NCI-H1092 (cell line): ENCODE measurements around the gene RELT.

ENCODE experiments used
- DNase-seq: peaks from one replicate; lab custom pipeline; 2025; lab: John Stamatoyannopoulos, UW

The RELT gene

DNA sequence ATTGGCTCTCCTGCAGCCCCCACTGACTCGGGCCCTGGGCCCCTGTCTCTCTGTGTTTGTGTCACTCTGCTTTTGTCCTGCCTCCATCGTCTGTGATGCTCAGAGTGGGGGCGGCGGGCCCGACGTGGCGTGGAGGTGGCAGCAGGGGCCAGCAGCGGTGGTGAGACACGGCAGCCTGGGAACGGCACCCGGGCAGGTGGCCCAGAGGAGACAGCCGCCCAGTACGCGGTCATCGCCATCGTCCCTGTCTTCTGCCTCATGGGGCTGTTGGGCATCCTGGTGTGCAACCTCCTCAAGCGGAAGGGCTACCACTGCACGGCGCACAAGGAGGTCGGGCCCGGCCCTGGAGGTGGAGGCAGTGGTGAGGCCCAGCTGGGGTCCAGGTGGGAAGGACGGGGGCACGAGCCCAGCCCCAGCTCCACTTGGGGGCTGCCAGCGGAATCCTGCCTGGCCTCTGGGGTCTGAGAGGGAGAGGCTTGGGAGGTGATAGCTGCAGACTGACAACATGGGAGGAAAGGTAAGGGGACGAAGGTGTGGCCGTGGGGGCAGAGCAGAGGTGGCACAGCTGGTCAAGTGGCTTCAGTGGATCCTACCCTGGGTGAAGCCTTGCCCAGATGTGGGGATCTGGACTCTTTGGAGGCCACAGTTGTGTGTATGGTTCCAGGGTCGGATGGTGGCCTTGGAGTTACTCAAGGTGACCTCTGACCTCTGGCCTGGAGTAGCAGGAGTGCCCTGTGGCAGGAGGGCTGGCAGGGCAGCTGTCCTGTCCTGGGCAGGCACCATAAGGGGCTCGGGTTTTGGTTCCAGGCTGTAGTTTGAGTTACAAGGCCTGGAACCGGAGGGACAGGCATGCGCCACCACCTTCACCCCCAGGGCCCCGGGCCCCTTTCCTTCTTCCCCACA lies 16.2 kb downstream of the RELT start:
- no peak for DNase-seq

DNA sequence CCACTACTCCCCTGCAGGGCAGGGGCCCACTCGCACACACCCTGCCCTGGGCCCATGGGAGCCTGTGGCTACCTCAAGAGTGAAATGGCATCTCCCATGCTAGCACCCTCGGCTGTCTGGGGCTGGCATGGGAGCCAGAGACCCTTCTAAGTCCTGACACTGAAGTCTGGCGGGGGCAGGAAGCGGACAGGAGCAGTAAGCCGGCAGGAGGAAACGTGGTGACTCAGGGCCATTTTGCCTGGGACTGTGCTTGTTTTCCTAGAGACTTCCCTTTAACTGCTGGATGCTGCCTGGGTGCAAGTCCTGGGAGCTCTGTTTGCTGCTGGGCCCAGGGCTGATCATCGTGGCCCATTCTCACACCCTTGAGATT lies 16.8 kb downstream of the RELT start:
- no peak for DNase-seq

DNA sequence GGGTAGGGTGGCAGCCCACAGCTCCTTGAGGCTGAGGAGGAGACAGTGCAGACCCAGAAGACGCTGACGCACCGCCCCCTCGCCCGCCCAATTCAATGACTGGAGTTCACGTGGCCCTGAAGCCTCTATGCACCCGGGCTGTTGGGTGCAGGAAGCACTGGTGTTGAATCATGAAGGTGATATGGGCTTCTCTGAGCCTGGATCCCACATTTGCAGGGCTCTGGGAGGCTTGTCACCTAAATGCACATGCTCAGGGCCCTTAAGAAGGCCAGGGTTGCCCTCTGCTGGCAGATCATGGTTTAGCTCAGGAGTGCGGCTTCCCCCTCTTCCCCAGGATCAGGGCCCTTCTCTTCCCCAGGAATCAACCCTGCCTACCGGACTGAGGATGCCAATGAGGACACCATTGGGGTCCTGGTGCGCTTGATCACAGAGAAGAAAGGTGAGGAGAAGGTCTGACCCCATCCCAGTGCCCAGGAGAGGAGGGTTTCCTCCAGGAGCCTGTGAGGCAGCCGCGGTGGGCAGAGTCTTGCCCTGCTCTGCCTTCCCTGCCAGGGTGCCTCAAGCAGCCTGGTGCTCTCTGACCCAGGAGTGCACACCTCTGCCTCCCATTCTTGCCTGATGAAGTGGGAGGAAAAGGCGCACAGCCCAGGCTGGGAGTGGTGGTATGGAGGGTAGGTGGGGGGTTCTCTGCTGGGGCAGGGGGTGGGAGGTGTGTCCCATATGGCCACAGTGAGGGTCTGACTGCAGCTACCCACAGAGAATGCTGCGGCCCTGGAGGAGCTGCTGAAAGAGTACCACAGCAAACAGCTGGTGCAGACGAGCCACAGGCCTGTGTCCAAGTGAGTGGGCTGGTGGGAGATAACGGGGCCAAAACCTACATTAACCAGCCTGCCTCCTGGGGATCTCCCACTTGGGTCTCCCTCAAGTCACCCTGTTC lies 17.5 kb downstream of the RELT start:
- DNase-seq = peak; percentile 67

DNA sequence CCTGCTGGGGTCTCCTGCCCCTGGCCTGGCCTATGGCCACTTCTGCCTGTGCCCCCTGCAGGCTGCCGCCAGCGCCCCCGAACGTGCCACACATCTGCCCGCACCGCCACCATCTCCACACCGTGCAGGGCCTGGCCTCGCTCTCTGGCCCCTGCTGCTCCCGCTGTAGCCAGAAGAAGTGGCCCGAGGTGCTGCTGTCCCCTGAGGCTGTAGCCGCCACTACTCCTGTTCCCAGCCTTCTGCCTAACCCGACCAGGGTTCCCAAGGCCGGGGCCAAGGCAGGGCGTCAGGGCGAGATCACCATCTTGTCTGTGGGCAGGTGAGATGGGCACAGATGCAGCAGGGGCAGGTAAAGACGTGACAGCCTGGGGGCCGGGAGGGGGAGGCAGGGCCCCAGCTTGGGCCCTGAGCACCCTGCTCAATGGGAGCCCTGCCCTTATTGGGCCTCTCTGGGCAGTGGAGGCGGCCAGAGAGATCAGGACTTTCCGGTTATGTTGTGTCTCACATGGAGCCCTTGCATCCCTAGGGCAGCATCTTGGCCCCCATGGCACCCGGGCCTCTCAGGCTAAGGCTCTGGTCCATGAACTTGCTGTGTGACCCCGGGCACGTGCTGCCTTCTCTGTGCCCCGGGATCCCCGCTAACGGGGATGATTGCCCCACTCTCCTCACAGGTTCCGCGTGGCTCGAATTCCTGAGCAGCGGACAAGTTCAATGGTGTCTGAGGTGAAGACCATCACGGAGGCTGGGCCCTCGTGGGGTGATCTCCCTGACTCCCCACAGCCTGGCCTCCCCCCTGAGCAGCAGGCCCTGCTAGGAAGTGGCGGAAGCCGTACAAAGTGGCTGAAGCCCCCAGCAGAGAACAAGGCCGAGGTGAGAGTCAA lies 18.5 kb downstream of the RELT start:
- DNase-seq = no peak

DNA sequence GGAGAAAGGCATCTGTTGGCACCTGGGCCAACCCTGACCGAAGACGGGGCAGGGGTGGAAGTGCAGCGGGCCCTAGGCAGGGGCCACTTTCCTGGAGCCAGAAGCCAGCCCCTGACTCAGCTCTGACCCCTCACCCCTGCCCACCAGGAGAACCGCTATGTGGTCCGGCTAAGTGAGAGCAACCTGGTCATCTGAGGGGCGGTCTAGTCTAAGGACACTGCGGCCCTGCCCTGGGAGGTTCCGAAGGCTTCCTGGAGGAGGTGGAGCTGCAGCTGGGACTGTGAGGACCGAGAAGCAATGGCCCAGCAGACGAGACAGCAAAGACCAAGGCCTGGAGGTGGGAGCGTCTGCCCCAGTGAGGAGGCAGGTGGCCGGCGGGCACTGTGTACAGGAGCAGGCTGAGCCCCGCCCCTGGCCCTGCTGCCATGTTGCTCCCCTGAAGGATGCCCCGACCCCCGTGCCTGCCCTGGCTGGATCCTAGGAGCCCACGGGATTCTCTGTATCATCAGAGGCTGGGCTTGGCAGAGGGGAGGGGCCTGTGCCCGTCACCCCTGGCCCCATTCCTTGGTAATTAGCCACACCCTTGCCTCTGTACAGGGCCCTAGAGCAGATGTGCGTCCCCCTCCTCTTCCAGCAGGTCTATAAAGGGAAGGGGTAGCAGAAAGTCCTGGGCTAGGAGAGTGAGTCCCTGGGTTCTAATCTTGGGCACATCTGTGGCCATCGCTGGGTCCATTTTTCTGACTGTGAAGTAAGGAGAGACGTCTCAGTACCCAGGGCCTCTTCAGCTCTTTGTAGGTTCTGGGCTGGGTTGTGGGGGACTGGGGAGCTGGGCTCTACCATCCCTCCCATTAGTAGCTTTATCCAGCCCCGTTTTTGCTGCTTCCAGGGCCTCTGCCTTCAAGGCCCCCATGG lies 19.4 kb downstream of the RELT start:
- no peak for DNase-seq

- DNase-seq = no peak
Observed at GRCh38 chr11:73396251-73396930, 20.2 kb downstream of the RELT start.

- DNase-seq = no peak
Observed at GRCh38 chr11:73396985-73397384, 20.8 kb downstream of the RELT start.

DNA sequence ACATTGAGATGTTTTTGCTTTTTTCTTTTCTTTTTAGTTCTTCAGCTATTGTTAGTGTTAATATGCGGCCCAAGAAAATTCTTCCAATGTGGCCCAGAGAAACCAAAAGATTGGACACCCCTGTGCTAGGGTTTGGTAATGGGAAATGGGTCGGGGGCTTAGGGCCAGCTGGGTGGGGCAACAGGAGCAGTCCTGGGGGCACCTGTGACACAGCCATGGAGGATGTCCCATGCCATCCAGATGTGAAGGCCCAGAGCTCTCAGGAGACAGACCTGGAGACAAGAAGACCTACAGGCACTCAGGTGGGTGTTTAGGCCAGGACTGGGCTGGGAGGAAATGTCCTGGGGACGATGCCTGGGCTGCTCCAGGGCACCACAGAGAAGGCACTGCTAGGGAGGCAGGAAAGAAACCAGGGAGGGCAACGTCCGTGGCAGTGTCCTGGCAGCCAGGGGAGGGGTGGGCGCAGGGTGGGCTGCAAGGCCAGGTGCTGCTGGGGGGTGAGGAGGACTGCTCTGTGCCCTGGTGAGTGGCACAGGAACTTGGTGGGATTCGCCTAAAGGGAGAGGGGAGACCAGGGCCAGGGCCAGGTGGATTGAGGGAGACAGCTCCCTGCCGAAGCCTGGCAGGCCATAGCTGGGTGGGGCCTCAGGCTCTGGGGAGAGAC lies 21.4 kb downstream of the RELT start:
- no peak for DNase-seq

DNA sequence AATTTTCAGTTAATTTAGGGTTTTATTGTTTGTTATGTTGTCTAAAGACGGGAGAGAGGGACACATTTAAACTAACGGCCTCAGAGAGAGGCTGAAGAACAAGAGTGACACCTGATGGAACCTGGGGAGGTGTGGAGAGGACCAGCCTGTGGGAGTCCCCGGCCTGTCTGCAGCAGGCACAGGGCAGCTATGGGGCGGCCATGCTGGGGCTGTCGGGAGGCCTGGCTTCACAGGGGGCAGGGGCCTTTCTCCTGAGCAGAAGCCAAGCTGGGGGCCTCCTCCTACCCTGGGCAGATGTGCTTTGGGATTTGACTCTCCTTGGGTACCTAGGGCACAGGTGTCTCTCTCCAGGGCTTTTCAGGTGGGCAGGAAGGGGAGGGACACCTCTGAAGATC lies 21.9 kb downstream of the RELT start:
- no peak for DNase-seq

GRCh38 chr11:73398721-73399120 lies 22.5 kb downstream of the RELT start:
- DNase-seq = no peak

GRCh38 chr11:73399159-73399590 lies 23.0 kb downstream of the RELT start:
- DNase-seq = no peak

- no peak for DNase-seq
Observed at GRCh38 chr11:73399636-73400035, 23.4 kb downstream of the RELT start.

DNA sequence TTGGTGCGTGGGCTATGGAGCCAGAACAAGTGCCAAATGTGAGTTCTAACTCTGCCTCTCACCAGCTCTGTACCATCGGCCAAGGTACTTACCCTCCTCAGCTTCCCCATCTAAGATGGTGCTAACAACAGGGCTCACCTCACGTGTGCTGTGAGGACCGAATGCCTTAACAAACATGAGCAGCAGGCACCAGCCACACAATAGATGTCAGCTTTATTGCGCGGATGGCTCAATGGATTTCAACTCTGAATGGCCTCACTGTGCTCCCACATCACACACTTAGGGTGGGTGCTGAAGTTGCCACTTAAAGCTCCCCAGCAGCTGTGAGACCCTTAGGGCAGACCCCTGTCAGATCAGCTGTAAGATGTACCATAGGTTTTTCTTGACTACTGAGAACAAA lies 24.1 kb downstream of the RELT start:
- no peak for DNase-seq

DNA sequence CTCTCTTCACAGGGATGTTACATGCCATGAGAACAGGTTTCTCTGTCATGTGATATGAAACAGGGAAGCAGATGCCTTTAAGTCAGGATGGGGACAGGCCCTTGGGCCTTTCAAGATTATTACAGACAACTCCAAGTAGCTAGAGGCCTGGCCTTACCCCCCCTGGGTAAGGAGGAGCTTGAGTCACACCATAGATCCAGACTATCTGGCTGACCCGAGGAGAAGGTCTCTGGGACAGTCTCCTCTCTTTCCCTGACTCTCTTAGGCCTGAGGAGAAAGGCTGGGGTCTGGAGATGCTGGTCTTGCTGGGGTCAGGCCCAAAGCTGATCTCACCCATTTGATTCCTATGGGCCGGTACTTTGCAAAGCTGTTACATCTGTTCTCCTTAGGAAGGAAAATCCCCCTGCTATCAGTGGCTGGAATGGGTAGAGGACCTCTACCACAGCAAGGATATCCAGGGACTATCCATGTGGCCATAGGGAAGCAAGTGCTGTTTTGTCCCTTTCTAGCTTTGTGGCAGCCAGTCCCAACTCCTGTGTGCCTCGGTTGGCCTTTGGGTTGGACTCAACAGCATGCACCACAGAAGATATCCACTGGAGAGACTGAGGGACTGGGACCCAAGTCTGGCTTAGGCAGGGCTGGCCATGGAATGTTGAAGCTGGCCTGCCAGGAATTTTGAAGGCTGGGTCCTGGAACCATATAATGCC lies 25.2 kb downstream of the RELT start:
- no peak for DNase-seq

DNA sequence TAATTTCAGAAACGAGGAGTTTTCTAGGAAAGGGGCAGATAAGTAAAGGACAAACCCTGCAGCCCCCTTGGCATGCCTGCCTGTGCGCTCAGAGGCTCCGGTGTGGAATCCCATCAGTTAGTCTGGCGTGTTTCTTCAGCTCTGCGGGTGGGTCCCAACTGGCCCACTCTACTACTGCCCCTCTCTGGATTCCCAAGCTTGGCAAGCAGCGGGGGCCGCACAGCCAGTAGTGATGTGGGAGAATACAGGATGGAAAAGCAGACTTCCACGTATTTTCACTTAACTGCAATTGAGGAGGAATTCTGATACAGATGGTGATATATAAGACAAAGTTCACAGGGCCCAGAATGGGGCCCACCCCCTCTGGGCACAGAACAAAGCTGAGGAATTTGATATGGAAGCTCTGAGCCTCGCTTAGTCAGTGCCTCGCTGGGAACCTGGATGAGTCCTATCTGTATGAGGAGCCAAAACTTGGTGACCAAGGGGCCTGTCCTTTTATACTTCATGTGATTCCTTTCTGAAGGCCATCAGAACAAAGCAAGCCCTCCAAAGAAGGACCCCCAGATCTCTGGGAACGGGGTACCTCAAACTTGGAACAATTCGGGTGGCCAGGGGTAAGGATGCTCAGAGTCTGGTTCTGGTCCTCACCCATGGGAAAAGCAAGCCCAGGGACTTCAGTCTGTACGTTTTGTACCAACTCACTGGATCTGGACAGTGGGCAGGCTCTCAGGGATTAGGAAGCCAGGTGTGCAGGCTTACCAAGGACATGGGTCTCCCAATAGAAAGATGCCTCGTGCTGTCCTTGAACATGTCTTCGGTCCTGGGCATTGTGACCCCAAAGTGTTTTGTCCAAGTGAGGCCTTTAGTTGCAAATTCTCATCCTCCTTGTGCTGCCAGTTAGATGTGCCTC lies 26.0 kb downstream of the RELT start:
- DNase-seq = no peak

DNA sequence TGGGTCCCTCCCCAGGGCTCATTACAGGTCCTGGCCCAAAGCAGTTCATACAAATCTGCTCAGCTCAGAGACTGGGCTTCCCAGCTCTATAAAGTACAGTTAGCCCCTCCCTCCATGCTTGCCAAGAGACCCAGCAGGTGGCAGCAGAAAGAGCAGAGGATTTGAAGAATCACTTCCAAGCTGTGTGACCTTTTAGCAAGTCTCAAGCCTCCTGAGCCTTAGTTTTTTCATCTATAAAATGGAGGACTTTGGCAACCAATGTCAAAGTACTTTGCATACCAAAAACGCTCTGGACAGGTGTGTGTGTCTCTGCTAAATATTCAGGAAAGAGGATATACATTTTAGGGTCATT lies 26.6 kb downstream of the RELT start:
- DNase-seq = no peak

DNA sequence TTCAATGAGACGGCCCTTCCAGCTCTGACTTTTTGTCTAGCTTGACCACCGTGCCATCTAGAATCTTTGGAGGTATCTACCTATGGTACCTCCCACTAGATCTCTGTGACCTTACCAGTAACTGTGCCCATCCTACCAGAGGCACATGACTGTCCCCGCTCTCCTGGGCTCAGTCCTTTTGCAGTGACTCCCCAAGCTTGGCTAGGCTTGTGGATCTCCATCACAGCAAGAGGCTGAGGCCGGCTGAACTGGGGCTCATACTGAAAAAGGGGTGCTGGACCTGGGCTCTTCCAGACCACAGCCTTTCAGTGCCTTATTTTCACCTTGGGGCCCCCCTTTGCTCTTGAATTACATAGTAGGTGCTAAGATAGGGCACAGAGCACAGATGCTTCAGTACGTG lies 27.3 kb downstream of the RELT start:
- DNase-seq = no peak

GRCh38 chr11:73404048-73404447 lies 27.8 kb downstream of the RELT start:
- peak; percentile 24 for DNase-seq
